ENCODE data around the gene TARM1. TPM values are rescaled to one million over a fixed set of nuclear protein-coding genes. Genes with fewer than 3 reads are reported as not detected.
"Not testable (repeated sequence)": the region's sequence is repeated elsewhere in the genome, so short reads cannot be mapped to it uniquely, and the experiment has no call there.

TARM1 gene
- total and polyA plus RNA-seq, 4 donors = 0.60 to 0.71 TPM; not detected in 2

DNA sequence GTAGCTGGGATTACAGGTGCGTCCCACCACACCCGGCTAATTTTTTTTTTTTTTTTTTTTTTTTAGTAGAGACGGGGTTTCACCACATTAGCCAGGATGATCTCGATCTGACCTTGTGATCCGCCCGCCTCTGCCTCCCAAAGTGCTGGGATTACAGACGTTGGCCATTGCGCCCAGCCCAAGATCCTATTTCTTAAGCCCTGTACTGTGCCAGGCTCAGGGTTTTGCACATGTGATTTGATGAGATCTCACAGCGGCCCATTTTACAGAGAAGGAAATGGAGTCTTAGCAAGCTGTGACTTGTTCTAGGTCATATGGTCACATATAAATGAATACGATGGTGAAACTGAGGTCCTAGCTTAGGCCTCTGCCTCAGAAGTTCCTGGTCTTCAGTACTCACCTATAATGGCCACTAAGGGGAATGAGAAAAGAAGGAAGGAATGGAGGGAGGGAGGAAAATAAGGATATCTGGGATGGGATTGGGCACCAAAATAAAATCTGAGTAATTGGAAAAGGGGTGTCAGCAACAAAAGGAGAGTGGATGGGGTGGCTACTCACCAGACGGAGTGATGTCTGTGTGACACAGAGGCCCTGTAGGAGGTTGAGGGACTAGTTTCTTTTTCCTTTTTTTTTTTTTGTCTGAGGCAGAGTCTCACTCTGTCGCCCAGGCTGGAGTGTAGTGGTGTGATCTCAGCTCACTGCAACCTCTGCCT is 18.2 kb upstream of the TARM1 start:
- WGBS, 2 donors = 79 to 85% methylated on average over 12 of the region's 12 CpGs
- H3K4me1 ChIP-seq (ENCODE audit: control insufficient read depth in 5 of 5, insufficient read depth in 5 of 5, low read length in 5 of 5) = peaks cover 0 to 12% (median 0%) of the 10 kb centered on the region in 5 donors
- H3K4me3 ChIP-seq = no peak overlapping the region
- no peak overlapping the region for H3K9ac ChIP-seq (ENCODE audit: insufficient read depth in 1 of 2, low read length in 2 of 2)
- H3K36me3 ChIP-seq (ENCODE audit: control insufficient read depth in 4 of 4, insufficient read depth in 4 of 4, low read length in 4 of 4) = no peaks in the 10 kb centered on the region
- TF ChIP-seq, protein P1, sequence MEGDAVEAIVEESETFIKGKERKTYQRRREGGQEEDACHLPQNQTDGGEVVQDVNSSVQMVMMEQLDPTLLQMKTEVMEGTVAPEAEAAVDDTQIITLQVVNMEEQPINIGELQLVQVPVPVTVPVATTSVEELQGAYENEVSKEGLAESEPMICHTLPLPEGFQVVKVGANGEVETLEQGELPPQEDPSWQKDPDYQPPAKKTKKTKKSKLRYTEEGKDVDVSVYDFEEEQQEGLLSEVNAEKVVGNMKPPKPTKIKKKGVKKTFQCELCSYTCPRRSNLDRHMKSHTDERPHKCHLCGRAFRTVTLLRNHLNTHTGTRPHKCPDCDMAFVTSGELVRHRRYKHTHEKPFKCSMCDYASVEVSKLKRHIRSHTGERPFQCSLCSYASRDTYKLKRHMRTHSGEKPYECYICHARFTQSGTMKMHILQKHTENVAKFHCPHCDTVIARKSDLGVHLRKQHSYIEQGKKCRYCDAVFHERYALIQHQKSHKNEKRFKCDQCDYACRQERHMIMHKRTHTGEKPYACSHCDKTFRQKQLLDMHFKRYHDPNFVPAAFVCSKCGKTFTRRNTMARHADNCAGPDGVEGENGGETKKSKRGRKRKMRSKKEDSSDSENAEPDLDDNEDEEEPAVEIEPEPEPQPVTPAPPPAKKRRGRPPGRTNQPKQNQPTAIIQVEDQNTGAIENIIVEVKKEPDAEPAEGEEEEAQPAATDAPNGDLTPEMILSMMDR (IDR thresholded peaks at IDR 0.05; ENCODE audit: control extremely low read depth, extremely low read depth) = no peak
- no peak overlapping the region for H3K27ac ChIP-seq (ENCODE audit: low read depth in 1 of 2, low read length in 1 of 2)
- no peaks in the 10 kb centered on the region for H3K9me3 ChIP-seq (ENCODE audit: control insufficient read depth in 4 of 4, insufficient read depth in 3 of 4, low read length in 3 of 4)
- DNase-seq (no peak), ATAC-seq (ENCODE audit: insufficient read depth, low FRiP score) (no peak)
- peaks cover 3 to 28% (median 5%) of the 10 kb centered on the region in 3 donors for H3K27me3 ChIP-seq (ENCODE audit: control insufficient read depth in 3 of 3, insufficient read depth in 3 of 3, low read length in 2 of 3)

DNA sequence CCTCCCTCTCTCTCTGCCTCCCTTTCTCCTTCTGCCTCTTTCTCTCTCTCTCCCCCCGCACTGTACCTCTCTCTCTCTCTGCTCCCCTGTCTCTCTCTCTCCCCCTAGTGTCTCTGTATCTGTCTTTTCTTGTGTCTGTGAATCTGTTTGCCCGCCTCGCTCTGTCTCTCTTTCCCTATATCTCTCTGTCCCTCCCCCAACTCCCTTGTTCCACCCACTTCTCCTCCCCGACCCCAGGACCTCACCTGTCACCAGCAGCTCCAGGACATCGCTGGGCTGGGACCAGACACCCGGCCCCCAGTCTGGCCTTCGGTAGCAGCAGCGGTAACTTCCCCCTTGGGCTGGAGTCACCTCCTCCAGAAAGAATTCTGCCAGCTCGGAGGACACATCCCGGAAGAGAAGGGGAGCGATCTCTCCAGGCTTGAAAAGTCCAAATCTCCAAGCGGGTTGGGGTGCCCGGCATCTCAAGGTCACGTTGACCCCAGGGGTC is 15.5 kb upstream of the TARM1 start:
- no peaks in the 10 kb centered on the region for H3K36me3 ChIP-seq (ENCODE audit: control insufficient read depth in 4 of 4, insufficient read depth in 4 of 4, low read length in 4 of 4)
- peaks cover 3 to 32% (median 7%) of the 10 kb centered on the region in 3 donors for H3K27me3 ChIP-seq (ENCODE audit: control insufficient read depth in 3 of 3, insufficient read depth in 3 of 3, low read length in 2 of 3)
- TF ChIP-seq, protein P1 (IDR thresholded peaks at IDR 0.05; ENCODE audit: control extremely low read depth, extremely low read depth) = no peak
- H3K27ac ChIP-seq (ENCODE audit: low read depth in 1 of 2, low read length in 1 of 2) = peak overlapping the region in 1 of 2 donors; percentile 6
- no peak for ATAC-seq (ENCODE audit: insufficient read depth, low FRiP score)
- no peak overlapping the region for H3K9ac ChIP-seq (ENCODE audit: insufficient read depth in 1 of 2, low read length in 2 of 2)
- DNase-seq = no peak
- 8 to 13% methylated on average over 14 of the region's 14 CpGs for WGBS, 2 donors
- peaks cover 0 to 7% (median 0%) of the 10 kb centered on the region in 5 donors for H3K4me1 ChIP-seq (ENCODE audit: control insufficient read depth in 5 of 5, insufficient read depth in 5 of 5, low read length in 5 of 5)
- H3K4me3 ChIP-seq = no peak overlapping the region
- H3K9me3 ChIP-seq (ENCODE audit: control insufficient read depth in 4 of 4, insufficient read depth in 3 of 4, low read length in 3 of 4) = no peaks in the 10 kb centered on the region

- 3 to 5% methylated on average over 10 to 46 of the region's 46 CpGs for WGBS, 2 donors
- peaks cover 3 to 32% (median 7%) of the 10 kb centered on the region in 3 donors for H3K27me3 ChIP-seq (ENCODE audit: control insufficient read depth in 3 of 3, insufficient read depth in 3 of 3, low read length in 2 of 3)
- not testable (repeated sequence) for H3K9ac ChIP-seq (ENCODE audit: insufficient read depth in 1 of 2, low read length in 2 of 2); H3K36me3 ChIP-seq (ENCODE audit: control insufficient read depth in 4 of 4, insufficient read depth in 4 of 4, low read length in 4 of 4); H3K27ac ChIP-seq (ENCODE audit: low read depth in 1 of 2, low read length in 1 of 2); H3K4me3 ChIP-seq; H3K4me1 ChIP-seq (ENCODE audit: control insufficient read depth in 5 of 5, insufficient read depth in 5 of 5, low read length in 5 of 5); ATAC-seq (ENCODE audit: insufficient read depth, low FRiP score); H3K9me3 ChIP-seq (ENCODE audit: control insufficient read depth in 4 of 4, insufficient read depth in 3 of 4, low read length in 3 of 4)
- DNase-seq = peak; percentile 31 to 63 (median 60)
Observed at GRCh38 chr19:54095859-54096616, 14.9 kb upstream of the TARM1 start.
